Kidney (tissue), 14 donors: Measurements from ENCODE around the gene KRT23. TPM values are rescaled to one million over a fixed set of nuclear protein-coding genes. Genes with fewer than 3 reads are reported as not detected.

ENCODE experiments used
- DNase-seq, 5 donors: peaks; one replicate each; pipeline ENCODE4 v3.0.0-alpha.2; 2013 to 2020
- FAIRE-seq: peaks from 2 replicates; lab custom pipeline; 2012; peaks lifted over from hg19 to GRCh38; lab: Jason Lieb, UNC
- H3K27ac ChIP-seq, 2 donors: one replicate each; pipeline ENCODE4 v1.7.0; 2013; ENCODE audit warnings: low read depth in 2 of 2, low read length in 2 of 2, inconsistent platforms in 1 of 2
- H3K27me3 ChIP-seq: one replicate; pipeline ENCODE4 v1.7.1; 2013; ENCODE audit warnings: low read length, inconsistent platforms; ENCODE audit not compliant: control insufficient read depth, insufficient read depth
- H3K36me3 ChIP-seq, 3 donors: one replicate each; pipeline versions ENCODE4 v1.7.0 to v1.7.1; 2013; ENCODE audit warnings: low read length in 3 of 3, control low read depth in 1 of 3, inconsistent platforms in 1 of 3; ENCODE audit not compliant: insufficient read depth in 3 of 3, control insufficient read depth in 2 of 3
- H3K4me1 ChIP-seq, 3 donors: one replicate each; pipeline versions ENCODE4 v1.7.0 to v1.7.1; 2013; ENCODE audit warnings: low read length in 3 of 3, inconsistent platforms in 1 of 3, low read depth in 1 of 3; ENCODE audit not compliant: control insufficient read depth in 2 of 3, insufficient read depth in 2 of 3
- H3K4me3 ChIP-seq, 3 donors: one replicate each; pipeline versions ENCODE4 v1.7.0 to v1.8.1; 2013; ENCODE audit warnings: low read length in 3 of 3, control low read depth in 1 of 3, inconsistent platforms in 1 of 3
- H3K9ac ChIP-seq, 3 donors: one replicate each; pipeline versions ENCODE4 v1.7.0 to v1.7.1; 2013; ENCODE audit warnings: low read length in 3 of 3, control low read depth in 1 of 3, inconsistent platforms in 1 of 3
- H3K9me3 ChIP-seq, 3 donors: one replicate each; pipeline versions ENCODE4 v1.7.0 to v1.7.1; 2013; ENCODE audit warnings: low read length in 3 of 3, control low read depth in 1 of 3, inconsistent platforms in 1 of 3; ENCODE audit not compliant: control insufficient read depth in 2 of 3, insufficient read depth in 1 of 3
- CTCF ChIP-seq: IDR thresholded peaks from 3 replicates; pipeline ENCODE4 v1.5.1; 2012; ENCODE audit warnings: mild to moderate bottlenecking, moderate library complexity, borderline replicate concordance; ENCODE audit not compliant: insufficient read depth; ENCODE audit errors: extremely low read depth
- intact Hi-C: fragments of 100-400 bp; cut with DNase I; formaldehyde crosslinking; loops from one replicate; pipeline ENCODE4 v1.11.1; 2022
- polyA plus RNA-seq: library from polyadenylated mRNA; stranded (reverse); fragments of 350-450 nt; fragmentation: Illumina TruSeq; extraction: RNeasy Lipid Tissue Mini Kit (QIAGEN cat#74804); gene quantifications from one replicate; pipeline ENCODE4 v1.2.3, GENCODE V29; 2014; ENCODE audit warnings: low read depth, low replicate concordance; ENCODE audit not compliant: insufficient read depth
- total RNA-seq: library from RNA; stranded (reverse); fragmentation: NEBNext Ultra II Directional; extraction: Animal tissue kit (Norgen Biotek cat#: 25700); gene quantifications from one replicate; pipeline ENCODE4 v1.2.1, GENCODE V29; 2021
- donor health status: control.
- donor health status: control.
- donor health status: control.
- donor health status: control.
- donor health status: control.
- donor health status: DM: yes; HTN: yes; CAD: no.
- donor health status: Normal renal cell carcinoma (clear cell type).

KRT23 gene
- total and polyA plus RNA-seq, 2 donors from 2014 or later, result 2.2 to 4.2 TPM

- H3K9ac ChIP-seq, result no peak overlapping the region
- DNase-seq, result no peak
- intact Hi-C loops, result no loop called here
- H3K27me3 ChIP-seq, result no peaks in the 10 kb centered on the region
- no peaks in the 10 kb centered on the region for H3K9me3 ChIP-seq
- no peak overlapping the region for H3K4me3 ChIP-seq
- peaks cover 0 to 2% (median 0%) of the 10 kb centered on the region in 3 donors for H3K4me1 ChIP-seq
- H3K27ac ChIP-seq, result no peak overlapping the region
- TF ChIP-seq CTCF, result no peak
- FAIRE-seq, result no peak
- H3K36me3 ChIP-seq, result no peaks in the 10 kb centered on the region
Observed at GRCh38 chr17:40936437-40936971, 942 bp downstream of the KRT23 start.

- H3K27ac ChIP-seq, result no peak overlapping the region
- intact Hi-C loops, result no loop called here
Observed at GRCh38 chr17:40935624-40936023, 1.8 kb downstream of the KRT23 start.

GRCh38 chr17:40932608-40933007, 4.8 kb downstream of the KRT23 start:
- intact Hi-C loops, result no loop called here
- Histone ChIP-seq H3K4me1 (peaks cover 0 to 2% (median 0%) of the 10 kb centered on the region in 3 donors), H3K9me3 (no peaks in the 10 kb centered on the region), H3K4me3 (no peak overlapping the region), H3K36me3 (no peaks in the 10 kb centered on the region), H3K9ac (no peak overlapping the region), H3K27me3 (no peaks in the 10 kb centered on the region), H3K27ac (no peak overlapping the region)
- FAIRE-seq (no peak), DNase-seq (peak in 3 of 5 donors; percentile 25 to 71 (median 70))
- no peak for TF ChIP-seq CTCF

More at GRCh38 chr17:40935624-40936023, 1.8 kb downstream of the KRT23 start:
- FAIRE-seq (no peak), DNase-seq (no peak)
- H3K27me3 ChIP-seq, result no peaks in the 10 kb centered on the region
- peaks cover 0 to 2% (median 0%) of the 10 kb centered on the region in 3 donors for H3K4me1 ChIP-seq
- H3K9ac ChIP-seq, result no peak overlapping the region
- no peak overlapping the region for H3K4me3 ChIP-seq
- H3K36me3 ChIP-seq, result no peaks in the 10 kb centered on the region
- no peak for TF ChIP-seq CTCF
- H3K9me3 ChIP-seq, result no peaks in the 10 kb centered on the region

- H3K4me3 ChIP-seq, result no peak overlapping the region
- intact Hi-C loops, result no loop called here
- no peaks in the 10 kb centered on the region for H3K36me3 ChIP-seq
- no peaks in the 10 kb centered on the region for H3K27me3 ChIP-seq
- no peak for DNase-seq
- H3K9me3 ChIP-seq, result no peaks in the 10 kb centered on the region
- H3K9ac ChIP-seq, result no peak overlapping the region
- H3K27ac ChIP-seq, result no peak overlapping the region
- FAIRE-seq, result no peak
- no peak for TF ChIP-seq CTCF
- H3K4me1 ChIP-seq, result no peaks in the 10 kb centered on the region
Observed at GRCh38 chr17:40931311-40931710, 6.1 kb downstream of the KRT23 start.
